Neural cell (in vitro differentiated cells): ENCODE data around the gene LMAN2L.

Source experiments
- CTCF ChIP-seq: fragments of 450-650 bp; IDR thresholded peaks from 2 replicates; pipeline ENCODE4 v1.5.1; 2014; ENCODE audit warnings: antibody characterized with exemption, mild to moderate bottlenecking, moderate library complexity; ENCODE audit not compliant: poor library complexity, severe bottlenecking
- EZH2 ChIP-seq: fragments of 200-600, 300-800 bp; shearing (Covaris generic), sonication (generic); IDR thresholded peaks from 2 replicates; pipeline ENCODE4 v1.6.1; 2014; ENCODE audit warnings: antibody characterized with exemption, low read length, borderline replicate concordance, mild to moderate bottlenecking; ENCODE audit not compliant: insufficient read depth, poor library complexity, severe bottlenecking
- POLR2AphosphoS5 ChIP-seq: IDR thresholded peaks from 2 replicates; pipeline ENCODE4 v1.6.1; 2012
- RAD21 ChIP-seq: fragments of 450-650 bp; conservative IDR thresholded peaks from 2 replicates; pipeline ENCODE4 v1.6.1; 2014; ENCODE audit warnings: antibody characterized with exemption, mild to moderate bottlenecking, moderate library complexity
- REST ChIP-seq: IDR thresholded peaks from 2 replicates; pipeline ENCODE4 v1.6.1; 2012; ENCODE audit warnings: borderline replicate concordance

DNA sequence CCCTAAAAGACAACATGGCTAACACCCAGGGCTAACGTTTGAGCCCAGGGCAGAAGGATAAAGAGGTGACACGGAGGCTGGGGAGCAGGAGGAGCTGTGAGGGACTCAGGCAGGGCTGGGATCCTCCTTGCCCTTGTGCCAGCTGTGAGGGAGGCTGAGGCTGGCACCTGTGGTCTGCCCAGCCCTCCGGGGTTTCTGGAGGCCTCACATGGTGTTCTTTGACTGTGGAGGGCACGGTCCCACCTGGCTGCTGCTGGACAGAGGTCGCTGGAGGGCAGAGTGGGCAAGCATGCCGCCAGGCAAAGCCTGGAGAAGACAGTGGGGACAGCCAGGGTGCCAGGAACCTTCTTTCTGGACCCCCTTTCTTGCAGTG lies 49.4 kb upstream of the LMAN2L start:
- TF ChIP-seq POLR2AphosphoS5: no peak
- no peak for TF ChIP-seq CTCF
- TF ChIP-seq REST: no peak
- TF ChIP-seq RAD21: no peak
- TF ChIP-seq EZH2: no peak
